ENCODE data around the gene TBC1D22A.

DNA sequence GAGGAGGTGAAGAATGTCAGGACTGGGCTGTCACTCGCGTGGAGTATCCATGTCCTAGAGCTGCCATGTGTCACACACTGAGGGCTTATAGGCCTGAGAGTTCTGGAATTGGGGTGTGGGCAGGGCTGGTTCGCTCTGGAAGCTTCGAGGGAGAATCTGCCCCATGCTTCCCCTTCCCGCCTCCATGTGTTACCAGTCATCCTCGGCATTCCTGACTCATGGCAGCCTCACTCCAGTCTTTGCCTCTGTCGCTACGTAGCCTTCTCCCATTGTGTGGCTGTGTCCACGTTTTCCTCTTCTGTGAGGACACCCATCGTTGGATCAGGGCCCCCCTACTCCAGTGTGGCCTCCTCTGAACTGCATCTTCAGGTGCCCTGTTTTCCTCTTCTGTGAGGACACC, 301.2 kb downstream of the TBC1D22A start:
- TF ChIP-seq EZH2 (IDR thresholded peaks at IDR 0.05; ENCODE audit: borderline replicate concordance, insufficient read depth, low read length, poor library complexity, severe bottlenecking) (no peak), REST (IDR thresholded peaks at IDR 0.05; ENCODE audit: borderline replicate concordance) (no peak), CTCF (IDR thresholded peaks at IDR 0.05; ENCODE audit: poor library complexity, severe bottlenecking) (no peak), SMC3 (conservative IDR thresholded peaks at IDR 0.05; ENCODE audit: poor library complexity) (no peak), POLR2AphosphoS5 (IDR thresholded peaks at IDR 0.05) (no peak), EP300 (conservative IDR thresholded peaks at IDR 0.05; ENCODE audit: poor library complexity, severe bottlenecking) (no peak), TAF1 (IDR thresholded peaks at IDR 0.05; ENCODE audit: low read depth) (no peak), RAD21 (conservative IDR thresholded peaks at IDR 0.05) (no peak), MXI1 (conservative IDR thresholded peaks at IDR 0.05; ENCODE audit: poor library complexity, severe bottlenecking) (no peak)
